Measurements from ENCODE around the gene PCDH10. TPM values are rescaled to one million over a fixed set of nuclear protein-coding genes. Genes with fewer than 3 reads are reported as not detected.
A peak's percentile ranks its signal among the peaks of the same experiment; 100 is the strongest.

Gene PCDH10
- total RNA-seq, 1 donor from 2014 or later, result 14.6 TPM

DNA sequence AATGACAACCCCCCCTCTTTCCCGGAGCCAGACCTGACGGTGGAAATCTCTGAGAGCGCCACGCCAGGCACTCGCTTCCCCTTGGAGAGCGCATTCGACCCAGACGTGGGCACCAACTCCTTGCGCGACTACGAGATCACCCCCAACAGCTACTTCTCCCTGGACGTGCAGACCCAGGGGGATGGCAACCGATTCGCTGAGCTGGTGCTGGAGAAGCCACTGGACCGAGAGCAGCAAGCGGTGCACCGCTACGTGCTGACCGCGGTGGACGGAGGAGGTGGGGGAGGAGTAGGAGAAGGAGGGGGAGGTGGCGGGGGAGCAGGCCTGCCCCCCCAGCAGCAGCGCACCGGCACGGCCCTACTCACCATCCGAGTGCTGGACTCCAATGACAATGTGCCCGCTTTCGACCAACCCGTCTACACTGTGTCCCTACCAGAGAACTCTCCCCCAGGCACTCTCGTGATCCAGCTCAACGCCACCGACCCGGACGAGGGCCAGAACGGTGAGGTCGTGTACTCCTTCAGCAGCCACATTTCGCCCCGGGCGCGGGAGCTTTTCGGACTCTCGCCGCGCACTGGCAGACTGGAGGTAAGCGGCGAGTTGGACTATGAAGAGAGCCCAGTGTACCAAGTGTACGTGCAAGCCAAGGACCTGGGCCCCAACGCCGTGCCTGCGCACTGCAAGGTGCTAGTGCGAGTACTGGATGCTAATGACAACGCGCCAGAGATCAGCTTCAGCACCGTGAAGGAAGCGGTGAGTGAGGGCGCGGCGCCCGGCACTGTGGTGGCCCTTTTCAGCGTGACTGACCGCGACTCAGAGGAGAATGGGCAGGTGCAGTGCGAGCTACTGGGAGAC is 1.6 kb downstream of the PCDH10 start:
- Mint-ChIP-seq H3K4me1 (ENCODE audit: unreplicated experiment) (peaks cover 50% of the 10 kb centered on the region), H3K4me3 (ENCODE audit: unreplicated experiment) (peak overlapping the region; percentile 90), H3K27me3 (ENCODE audit: unreplicated experiment) (peaks cover 5% of the 10 kb centered on the region), H3K27ac (ENCODE audit: unreplicated experiment) (peak overlapping the region; percentile 47), H3K9me3 (ENCODE audit: unreplicated experiment) (no peaks in the 10 kb centered on the region), H3K36me3 (ENCODE audit: unreplicated experiment) (no peaks in the 10 kb centered on the region)
- TF ChIP-seq, protein P1, sequence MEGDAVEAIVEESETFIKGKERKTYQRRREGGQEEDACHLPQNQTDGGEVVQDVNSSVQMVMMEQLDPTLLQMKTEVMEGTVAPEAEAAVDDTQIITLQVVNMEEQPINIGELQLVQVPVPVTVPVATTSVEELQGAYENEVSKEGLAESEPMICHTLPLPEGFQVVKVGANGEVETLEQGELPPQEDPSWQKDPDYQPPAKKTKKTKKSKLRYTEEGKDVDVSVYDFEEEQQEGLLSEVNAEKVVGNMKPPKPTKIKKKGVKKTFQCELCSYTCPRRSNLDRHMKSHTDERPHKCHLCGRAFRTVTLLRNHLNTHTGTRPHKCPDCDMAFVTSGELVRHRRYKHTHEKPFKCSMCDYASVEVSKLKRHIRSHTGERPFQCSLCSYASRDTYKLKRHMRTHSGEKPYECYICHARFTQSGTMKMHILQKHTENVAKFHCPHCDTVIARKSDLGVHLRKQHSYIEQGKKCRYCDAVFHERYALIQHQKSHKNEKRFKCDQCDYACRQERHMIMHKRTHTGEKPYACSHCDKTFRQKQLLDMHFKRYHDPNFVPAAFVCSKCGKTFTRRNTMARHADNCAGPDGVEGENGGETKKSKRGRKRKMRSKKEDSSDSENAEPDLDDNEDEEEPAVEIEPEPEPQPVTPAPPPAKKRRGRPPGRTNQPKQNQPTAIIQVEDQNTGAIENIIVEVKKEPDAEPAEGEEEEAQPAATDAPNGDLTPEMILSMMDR (IDR thresholded peaks at IDR 0.05), result no peak
- peak; percentile 84 for DNase-seq (ENCODE audit: extremely low spot score, unreplicated experiment)

GRCh38 chr4:133151341-133151690 is 2.2 kb downstream of the PCDH10 start:
- TF ChIP-seq, protein P1 (IDR thresholded peaks at IDR 0.05), result no peak
- Mint-ChIP-seq H3K4me3 (ENCODE audit: unreplicated experiment) (peak overlapping the region; percentile 90), H3K4me1 (ENCODE audit: unreplicated experiment) (peaks cover 46% of the 10 kb centered on the region), H3K27me3 (ENCODE audit: unreplicated experiment) (no peaks in the 10 kb centered on the region), H3K27ac (ENCODE audit: unreplicated experiment) (peak overlapping the region; percentile 36), H3K36me3 (ENCODE audit: unreplicated experiment) (no peaks in the 10 kb centered on the region), H3K9me3 (ENCODE audit: unreplicated experiment) (no peaks in the 10 kb centered on the region)
- no peak for DNase-seq (ENCODE audit: extremely low spot score, unreplicated experiment)

- TF ChIP-seq, protein P1 (IDR thresholded peaks at IDR 0.05), result peak; percentile 49
- Mint-ChIP-seq H3K4me1 (ENCODE audit: unreplicated experiment) (peaks cover 48% of the 10 kb centered on the region), H3K36me3 (ENCODE audit: unreplicated experiment) (no peaks in the 10 kb centered on the region), H3K4me3 (ENCODE audit: unreplicated experiment) (peak overlapping the region; percentile 90), H3K9me3 (ENCODE audit: unreplicated experiment) (no peaks in the 10 kb centered on the region), H3K27me3 (ENCODE audit: unreplicated experiment) (no peaks in the 10 kb centered on the region), H3K27ac (ENCODE audit: unreplicated experiment) (peak overlapping the region; percentile 83)
- DNase-seq (ENCODE audit: extremely low spot score, unreplicated experiment), result peak; percentile 83
These were observed 2.7 kb downstream of the PCDH10 start for GRCh38 chr4:133151691-133152329.

GRCh38 chr4:133152330-133152821 is 3.3 kb downstream of the PCDH10 start:
- peaks cover 44% of the 10 kb centered on the region for H3K4me1 Mint-ChIP-seq (ENCODE audit: unreplicated experiment)
- H3K9me3 Mint-ChIP-seq (ENCODE audit: unreplicated experiment), result no peaks in the 10 kb centered on the region
- peak overlapping the region; percentile 83 for H3K27ac Mint-ChIP-seq (ENCODE audit: unreplicated experiment)
- DNase-seq (ENCODE audit: extremely low spot score, unreplicated experiment), result peak; percentile 82
- H3K4me3 Mint-ChIP-seq (ENCODE audit: unreplicated experiment), result peak overlapping the region; percentile 90
- no peaks in the 10 kb centered on the region for H3K36me3 Mint-ChIP-seq (ENCODE audit: unreplicated experiment)
- no peaks in the 10 kb centered on the region for H3K27me3 Mint-ChIP-seq (ENCODE audit: unreplicated experiment)
- TF ChIP-seq, protein P1 (IDR thresholded peaks at IDR 0.05), result no peak
